ENCODE results near the gene CATSPERB. TPM values are rescaled to one million over a fixed set of nuclear protein-coding genes. Genes with fewer than 3 reads are reported as not detected.

Gene CATSPERB
- total and polyA plus RNA-seq, 2 donors from 2014 or later, result 0.17 to 2.1 TPM

- H3K27ac ChIP-seq (ENCODE audit: low read depth in 2 of 2, low read length in 2 of 2), result no peak overlapping the region
- DNase-seq (no peak), FAIRE-seq (no peak)
- intact Hi-C loops (cut with DNase I), result no loop called here
- H3K9ac ChIP-seq (ENCODE audit: low read length in 3 of 3), result no peak overlapping the region
- H3K9me3 ChIP-seq (ENCODE audit: control insufficient read depth in 2 of 3, insufficient read depth in 1 of 3, low read length in 3 of 3), result no peaks in the 10 kb centered on the region
- TF ChIP-seq, protein P1, sequence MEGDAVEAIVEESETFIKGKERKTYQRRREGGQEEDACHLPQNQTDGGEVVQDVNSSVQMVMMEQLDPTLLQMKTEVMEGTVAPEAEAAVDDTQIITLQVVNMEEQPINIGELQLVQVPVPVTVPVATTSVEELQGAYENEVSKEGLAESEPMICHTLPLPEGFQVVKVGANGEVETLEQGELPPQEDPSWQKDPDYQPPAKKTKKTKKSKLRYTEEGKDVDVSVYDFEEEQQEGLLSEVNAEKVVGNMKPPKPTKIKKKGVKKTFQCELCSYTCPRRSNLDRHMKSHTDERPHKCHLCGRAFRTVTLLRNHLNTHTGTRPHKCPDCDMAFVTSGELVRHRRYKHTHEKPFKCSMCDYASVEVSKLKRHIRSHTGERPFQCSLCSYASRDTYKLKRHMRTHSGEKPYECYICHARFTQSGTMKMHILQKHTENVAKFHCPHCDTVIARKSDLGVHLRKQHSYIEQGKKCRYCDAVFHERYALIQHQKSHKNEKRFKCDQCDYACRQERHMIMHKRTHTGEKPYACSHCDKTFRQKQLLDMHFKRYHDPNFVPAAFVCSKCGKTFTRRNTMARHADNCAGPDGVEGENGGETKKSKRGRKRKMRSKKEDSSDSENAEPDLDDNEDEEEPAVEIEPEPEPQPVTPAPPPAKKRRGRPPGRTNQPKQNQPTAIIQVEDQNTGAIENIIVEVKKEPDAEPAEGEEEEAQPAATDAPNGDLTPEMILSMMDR (IDR thresholded peaks at IDR 0.05; ENCODE audit: borderline replicate concordance, extremely low read depth, insufficient read depth), result no peak
- H3K27me3 ChIP-seq (ENCODE audit: control insufficient read depth, insufficient read depth, low read length), result no peaks in the 10 kb centered on the region
- no peaks in the 10 kb centered on the region for H3K4me1 ChIP-seq (ENCODE audit: control insufficient read depth in 2 of 3, insufficient read depth in 2 of 3, low read depth in 1 of 3, low read length in 3 of 3)
- H3K4me3 ChIP-seq (ENCODE audit: low read length in 3 of 3), result no peak overlapping the region
- H3K36me3 ChIP-seq (ENCODE audit: control insufficient read depth in 2 of 3, insufficient read depth in 3 of 3, low read length in 3 of 3), result no peaks in the 10 kb centered on the region
Observed at GRCh38 chr14:91716999-91717398, 14.9 kb downstream of the CATSPERB start.

GRCh38 chr14:91714805-91715204, 17.1 kb downstream of the CATSPERB start:
- Histone ChIP-seq H3K9ac (ENCODE audit: low read length in 3 of 3) (no peak overlapping the region), H3K27ac (ENCODE audit: low read depth in 2 of 2, low read length in 2 of 2) (no peak overlapping the region), H3K36me3 (ENCODE audit: control insufficient read depth in 2 of 3, insufficient read depth in 3 of 3, low read length in 3 of 3) (no peaks in the 10 kb centered on the region), H3K27me3 (ENCODE audit: control insufficient read depth, insufficient read depth, low read length) (no peaks in the 10 kb centered on the region), H3K4me1 (ENCODE audit: control insufficient read depth in 2 of 3, insufficient read depth in 2 of 3, low read depth in 1 of 3, low read length in 3 of 3) (no peaks in the 10 kb centered on the region), H3K4me3 (ENCODE audit: low read length in 3 of 3) (no peak overlapping the region), H3K9me3 (ENCODE audit: control insufficient read depth in 2 of 3, insufficient read depth in 1 of 3, low read length in 3 of 3) (no peaks in the 10 kb centered on the region)
- no peak for FAIRE-seq
- no peak for DNase-seq
- TF ChIP-seq, protein P1 (IDR thresholded peaks at IDR 0.05; ENCODE audit: borderline replicate concordance, extremely low read depth, insufficient read depth), result no peak
- intact Hi-C loops (cut with DNase I), result no loop called here

GRCh38 chr14:91708795-91709194, 23.1 kb downstream of the CATSPERB start:
- intact Hi-C loops (cut with DNase I), result no loop called here
- H3K9me3 ChIP-seq (ENCODE audit: control insufficient read depth in 2 of 3, insufficient read depth in 1 of 3, low read length in 3 of 3), result peaks cover 0 to 4% (median 0%) of the 10 kb centered on the region in 3 donors
- no peak overlapping the region for H3K9ac ChIP-seq (ENCODE audit: low read length in 3 of 3)
- H3K4me3 ChIP-seq (ENCODE audit: low read length in 3 of 3), result no peak overlapping the region
- no peak for FAIRE-seq
- H3K4me1 ChIP-seq (ENCODE audit: control insufficient read depth in 2 of 3, insufficient read depth in 2 of 3, low read depth in 1 of 3, low read length in 3 of 3), result no peaks in the 10 kb centered on the region
- H3K27ac ChIP-seq (ENCODE audit: low read depth in 2 of 2, low read length in 2 of 2), result no peak overlapping the region
- no peak for DNase-seq
- H3K36me3 ChIP-seq (ENCODE audit: control insufficient read depth in 2 of 3, insufficient read depth in 3 of 3, low read length in 3 of 3), result no peaks in the 10 kb centered on the region
- TF ChIP-seq, protein P1 (IDR thresholded peaks at IDR 0.05; ENCODE audit: borderline replicate concordance, extremely low read depth, insufficient read depth), result no peak
- H3K27me3 ChIP-seq (ENCODE audit: control insufficient read depth, insufficient read depth, low read length), result no peaks in the 10 kb centered on the region

DNA sequence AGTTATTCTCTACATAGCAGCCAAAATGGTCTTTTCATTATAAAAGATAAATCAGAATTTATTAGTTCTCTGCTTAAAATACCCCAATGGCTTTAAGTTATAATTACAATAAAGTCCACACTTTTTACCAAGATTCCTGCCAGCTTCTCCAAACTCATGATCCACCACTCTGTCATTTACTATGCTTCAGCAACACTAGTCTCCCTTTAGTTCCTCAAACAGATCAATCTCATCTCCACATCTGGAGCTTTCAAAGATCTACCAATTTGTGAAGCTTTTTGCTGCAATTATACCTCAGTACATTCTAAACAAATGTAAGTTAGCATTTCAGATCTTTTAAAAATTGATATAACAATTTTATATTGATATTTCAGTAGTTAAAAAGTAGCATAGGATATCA, 24.9 kb downstream of the CATSPERB start:
- no peak for FAIRE-seq
- TF ChIP-seq, protein P1 (IDR thresholded peaks at IDR 0.05; ENCODE audit: borderline replicate concordance, extremely low read depth, insufficient read depth), result no peak

More for the DNA sequence above, 24.9 kb downstream of the CATSPERB start:
- H3K27ac ChIP-seq (ENCODE audit: low read depth in 2 of 2, low read length in 2 of 2), result no peak overlapping the region
- H3K4me3 ChIP-seq (ENCODE audit: low read length in 3 of 3), result no peak overlapping the region
- intact Hi-C loops (cut with DNase I), result no loop called here
- no peak for DNase-seq
- H3K27me3 ChIP-seq (ENCODE audit: control insufficient read depth, insufficient read depth, low read length), result no peaks in the 10 kb centered on the region
- peaks cover 0 to 4% (median 0%) of the 10 kb centered on the region in 3 donors for H3K9me3 ChIP-seq (ENCODE audit: control insufficient read depth in 2 of 3, insufficient read depth in 1 of 3, low read length in 3 of 3)
- H3K4me1 ChIP-seq (ENCODE audit: control insufficient read depth in 2 of 3, insufficient read depth in 2 of 3, low read depth in 1 of 3, low read length in 3 of 3), result no peaks in the 10 kb centered on the region
- H3K9ac ChIP-seq (ENCODE audit: low read length in 3 of 3), result no peak overlapping the region
- no peaks in the 10 kb centered on the region for H3K36me3 ChIP-seq (ENCODE audit: control insufficient read depth in 2 of 3, insufficient read depth in 3 of 3, low read length in 3 of 3)
